Endodermal cell (in vitro differentiated cells): ENCODE measurements around the gene PON3. TPM values are rescaled to one million over a fixed set of nuclear protein-coding genes. Genes with fewer than 3 reads are reported as not detected.

Experiments used
- DNase-seq: peaks from one replicate; pipeline ENCODE4 v3.0.0-alpha.2; 2017
- H3K27ac ChIP-seq: 2 replicates; pipeline ENCODE4 v1.5.1; 2013; ENCODE audit warnings: mild to moderate bottlenecking, low read depth, low read length, moderate library complexity
- H3K27me3 ChIP-seq: 2 replicates; pipeline ENCODE4 v1.6.1; 2013; ENCODE audit warnings: mild to moderate bottlenecking, low read length, moderate library complexity; ENCODE audit not compliant: insufficient read depth, control insufficient read depth, poor library complexity, severe bottlenecking
- H3K36me3 ChIP-seq: 2 replicates; pipeline ENCODE4 v1.7.0; 2013; ENCODE audit warnings: mild to moderate bottlenecking, low read length, moderate library complexity; ENCODE audit not compliant: control insufficient read depth, insufficient read depth
- H3K4me1 ChIP-seq: one replicate; pipeline ENCODE4 v1.7.0; 2013; ENCODE audit warnings: low read length; ENCODE audit not compliant: control insufficient read depth, insufficient read depth
- H3K4me3 ChIP-seq: 2 replicates; pipeline ENCODE4 v1.5.1; 2013; ENCODE audit warnings: mild to moderate bottlenecking, low read length, moderate library complexity
- H3K9ac ChIP-seq: 2 replicates; pipeline ENCODE4 v1.6.1; 2013; ENCODE audit warnings: mild to moderate bottlenecking, low read length, moderate library complexity; ENCODE audit not compliant: poor library complexity, severe bottlenecking; ENCODE audit errors: extremely low read depth
- H3K9me3 ChIP-seq: 2 replicates; pipeline ENCODE4 v1.6.1; 2013; ENCODE audit warnings: mild to moderate bottlenecking, low read length, moderate library complexity; ENCODE audit not compliant: control insufficient read depth
- H3K27ac Mint-ChIP-seq: 2 replicates; pipeline ENCODE4 v1.8.0; 2020; ENCODE audit warnings: mixed read lengths
- H3K27me3 Mint-ChIP-seq: 2 replicates; pipeline ENCODE4 v1.8.0; 2021; ENCODE audit warnings: mild to moderate bottlenecking, mixed read lengths; ENCODE audit not compliant: insufficient read depth
- H3K36me3 Mint-ChIP-seq: 2 replicates; pipeline ENCODE4 v1.8.0; 2020; ENCODE audit warnings: low read depth, mixed read lengths
- H3K4me1 Mint-ChIP-seq: 2 replicates; pipeline ENCODE4 v1.8.0; 2020; ENCODE audit warnings: mixed read lengths
- H3K4me3 Mint-ChIP-seq: 2 replicates; pipeline ENCODE4 v1.8.0; 2020; ENCODE audit warnings: mild to moderate bottlenecking, moderate library complexity, mixed read lengths
- H3K9me3 Mint-ChIP-seq: 2 replicates; pipeline ENCODE4 v1.8.0; 2020; ENCODE audit warnings: mild to moderate bottlenecking, mixed read lengths
- CTCF ChIP-seq: fragments of 200-600 bp; sonication (generic); conservative IDR thresholded peaks from 2 replicates; pipeline ENCODE4 v1.5.0; 2021; ENCODE audit warnings: antibody characterized with exemption, mild to moderate bottlenecking
- WGBS, 2 experiments: methylation state at CpG; one replicate each; pipeline versions ENCODE4 v1.1.5 to v1.1.7; 2013; ENCODE audit warnings: missing lambda C conversion rate in 2 of 2, mixed read lengths in 1 of 2; ENCODE audit not compliant: insufficient coverage in 1 of 2, insufficient read length in 1 of 2; 5-methylcytosine and 5-hydroxymethylcytosine counted together
- total RNA-seq, 2 donors: library from RNA; stranded (reverse); fragmentation: NEBNext Ultra II Directional in 1 of 2; extraction: Animal tissue kit (Norgen Biotek cat#: 25700) in 1 of 2; gene quantifications; 2 replicates in 1 of 2; 3 replicates in 1 of 2; pipeline ENCODE4 v1.2.1, GENCODE V29; 2021

PON3 gene
- total RNA-seq, 2 donors from 2014 or later: 0.55 TPM; not detected in 1

GRCh38 chr7:95342642-95343307, 53.4 kb downstream of the PON3 start:
- H3K4me1 ChIP-seq: no peaks in the 10 kb centered on the region
- Mint-ChIP-seq H3K27ac (no peak overlapping the region), H3K4me1 (peaks cover 11% of the 10 kb centered on the region), H3K36me3 (no peaks in the 10 kb centered on the region), H3K9me3 (peaks cover under 1% of the 10 kb centered on the region), H3K4me3 (no peak overlapping the region), H3K27me3 (no peaks in the 10 kb centered on the region)
- no peak overlapping the region for H3K9ac ChIP-seq
- 51 to 56% methylated on average over 3 to 4 of the region's 4 CpGs for WGBS, 2 experiments
- peak; percentile 72 for DNase-seq
- H3K9me3 ChIP-seq: no peaks in the 10 kb centered on the region
- no peaks in the 10 kb centered on the region for H3K36me3 ChIP-seq
- no peaks in the 10 kb centered on the region for H3K27me3 ChIP-seq
- peak; percentile 68 for TF ChIP-seq CTCF
- H3K27ac ChIP-seq: no peak overlapping the region
- H3K4me3 ChIP-seq: no peak overlapping the region

GRCh38 chr7:95342029-95342428, 54.1 kb downstream of the PON3 start:
- Histone ChIP-seq H3K36me3 (no peaks in the 10 kb centered on the region), H3K9me3 (no peaks in the 10 kb centered on the region), H3K27ac (no peak overlapping the region), H3K4me1 (no peaks in the 10 kb centered on the region), H3K27me3 (no peaks in the 10 kb centered on the region), H3K4me3 (no peak overlapping the region), H3K9ac (no peak overlapping the region)
- no peak for TF ChIP-seq CTCF
- peaks cover 11% of the 10 kb centered on the region for H3K4me1 Mint-ChIP-seq
- WGBS, 2 experiments: 88 to 100% methylated on average over 3 of the region's 3 CpGs
- no peaks in the 10 kb centered on the region for H3K27me3 Mint-ChIP-seq
- peaks cover 4% of the 10 kb centered on the region for H3K9me3 Mint-ChIP-seq
- no peak overlapping the region for H3K27ac Mint-ChIP-seq
- H3K36me3 Mint-ChIP-seq: no peaks in the 10 kb centered on the region
- DNase-seq: no peak
- H3K4me3 Mint-ChIP-seq: no peak overlapping the region

- Histone ChIP-seq H3K9ac (no peak overlapping the region), H3K9me3 (no peaks in the 10 kb centered on the region), H3K36me3 (no peaks in the 10 kb centered on the region), H3K27ac (no peak overlapping the region), H3K4me1 (no peaks in the 10 kb centered on the region), H3K27me3 (no peaks in the 10 kb centered on the region), H3K4me3 (no peak overlapping the region)
- Mint-ChIP-seq H3K9me3 (peaks cover 4% of the 10 kb centered on the region), H3K27me3 (no peaks in the 10 kb centered on the region), H3K36me3 (no peaks in the 10 kb centered on the region), H3K27ac (no peak overlapping the region), H3K4me3 (no peak overlapping the region), H3K4me1 (peaks cover 11% of the 10 kb centered on the region)
- TF ChIP-seq CTCF: no peak
- 14 to 62% methylated on average over 1 to 2 of the region's 2 CpGs for WGBS, 2 experiments
- DNase-seq: no peak
Measured at GRCh38 chr7:95340491-95340890, 55.7 kb downstream of the PON3 start.
